Testis (tissue), 2 donors: Measurements from ENCODE around the gene TSPAN32.

Experiments used
- POLR2A ChIP-seq: fragments of 450-650 bp; IDR thresholded peaks from one replicate; pipeline ENCODE4 v1.6.1; 2017; ENCODE audit warnings: antibody characterized with exemption, mild to moderate bottlenecking, moderate library complexity
- TF ChIP-seq, protein P1 (sequence below), 3 experiments: fragments of 450-650 bp in 2 of 3; fragments of 200-600 bp in 1 of 3; sonication (generic) in 1 of 3; IDR thresholded peaks; one replicate each; pipeline ENCODE4 v1.5.1; 2016 to 2019; ENCODE audit warnings: antibody characterized with exemption in 3 of 3, mild to moderate bottlenecking in 2 of 3, moderate library complexity in 1 of 3

DNA sequence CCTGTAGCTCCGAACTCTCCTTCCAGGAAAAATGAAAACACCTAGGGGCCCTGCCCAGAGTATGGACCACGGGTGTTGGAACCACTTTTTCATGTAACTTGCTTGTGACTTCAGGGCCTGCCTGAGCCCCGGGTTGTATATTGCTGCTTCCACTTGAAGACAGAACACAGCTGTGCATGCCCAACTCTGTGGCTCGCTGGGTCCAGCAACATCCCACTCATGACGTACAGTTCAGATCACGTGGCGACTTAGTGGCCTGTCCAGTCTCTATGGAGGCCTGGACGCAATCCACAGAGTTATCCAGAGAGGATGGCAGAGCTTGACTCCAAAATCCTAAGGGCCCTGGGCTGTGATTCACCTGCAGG lies 6.9 kb upstream of the TSPAN32 start:
- TF ChIP-seq, protein P1, sequence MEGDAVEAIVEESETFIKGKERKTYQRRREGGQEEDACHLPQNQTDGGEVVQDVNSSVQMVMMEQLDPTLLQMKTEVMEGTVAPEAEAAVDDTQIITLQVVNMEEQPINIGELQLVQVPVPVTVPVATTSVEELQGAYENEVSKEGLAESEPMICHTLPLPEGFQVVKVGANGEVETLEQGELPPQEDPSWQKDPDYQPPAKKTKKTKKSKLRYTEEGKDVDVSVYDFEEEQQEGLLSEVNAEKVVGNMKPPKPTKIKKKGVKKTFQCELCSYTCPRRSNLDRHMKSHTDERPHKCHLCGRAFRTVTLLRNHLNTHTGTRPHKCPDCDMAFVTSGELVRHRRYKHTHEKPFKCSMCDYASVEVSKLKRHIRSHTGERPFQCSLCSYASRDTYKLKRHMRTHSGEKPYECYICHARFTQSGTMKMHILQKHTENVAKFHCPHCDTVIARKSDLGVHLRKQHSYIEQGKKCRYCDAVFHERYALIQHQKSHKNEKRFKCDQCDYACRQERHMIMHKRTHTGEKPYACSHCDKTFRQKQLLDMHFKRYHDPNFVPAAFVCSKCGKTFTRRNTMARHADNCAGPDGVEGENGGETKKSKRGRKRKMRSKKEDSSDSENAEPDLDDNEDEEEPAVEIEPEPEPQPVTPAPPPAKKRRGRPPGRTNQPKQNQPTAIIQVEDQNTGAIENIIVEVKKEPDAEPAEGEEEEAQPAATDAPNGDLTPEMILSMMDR (IDR thresholded peaks at IDR 0.05) = no peak
- TF ChIP-seq POLR2A = no peak
